NT2/D1 (cell line): ENCODE results near the gene SYT8.

Source experiments
- YY1 ChIP-seq: IDR thresholded peaks from 2 replicates; pipeline ENCODE4 v1.6.1; 2011; ENCODE audit not compliant: insufficient read length, insufficient read depth
- ZNF274 ChIP-seq: IDR thresholded peaks from 2 replicates; pipeline ENCODE4 v1.6.1; 2011; ENCODE audit warnings: mild to moderate bottlenecking, low read depth, low read length

DNA sequence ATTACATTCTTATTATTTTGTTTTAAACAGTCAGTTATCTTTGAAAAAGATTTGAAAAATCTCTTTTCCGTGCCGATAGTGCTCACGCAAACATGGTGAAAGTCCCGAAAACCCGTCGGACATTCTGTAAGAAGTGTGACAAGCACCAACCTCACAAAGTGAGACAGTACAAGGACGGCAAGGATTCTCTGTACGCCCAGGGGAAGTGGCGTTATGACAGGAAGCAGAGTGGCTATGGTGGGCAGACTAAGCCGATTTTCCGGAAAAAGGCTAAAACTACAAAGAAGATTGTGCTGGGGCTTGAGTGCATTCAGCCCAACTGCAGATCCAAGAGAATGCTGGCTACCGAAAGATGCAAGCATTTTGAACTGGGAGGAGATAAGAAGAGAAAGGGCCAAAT lies 42.3 kb upstream of the SYT8 start:
- no peak for TF ChIP-seq ZNF274
- no peak for TF ChIP-seq YY1
